ENCODE results near the gene MAPK14.

The MAPK14 gene

GRCh38 chr6:36129941-36130666, 102.5 kb downstream of the MAPK14 start, which contains the start of gene MAPK13:
Gene MAPK13, plus strand, starts transcription at chr6:36130513. Its CDS starts 70 bp downstream, at chr6:36130583.
- Histone ChIP-seq H3K36me3 (ENCODE audit: control insufficient read depth, insufficient read depth, low read length) (no peaks in the 10 kb centered on the region), H3K27me3 (ENCODE audit: control insufficient read depth, insufficient read depth, low read length) (peaks cover 2% of the 10 kb centered on the region), H3K9ac (ENCODE audit: low read length) (peak within 1 kb of the TSS; percentile 78), H3K27ac (ENCODE audit: low read depth, low read length) (no peak within 1 kb of the TSS), H3K4me1 (ENCODE audit: control insufficient read depth, insufficient read depth, low read length) (no peaks in the 10 kb centered on the region), H3K4me3 (ENCODE audit: low read length) (peak within 1 kb of the TSS; percentile 77)

DNA sequence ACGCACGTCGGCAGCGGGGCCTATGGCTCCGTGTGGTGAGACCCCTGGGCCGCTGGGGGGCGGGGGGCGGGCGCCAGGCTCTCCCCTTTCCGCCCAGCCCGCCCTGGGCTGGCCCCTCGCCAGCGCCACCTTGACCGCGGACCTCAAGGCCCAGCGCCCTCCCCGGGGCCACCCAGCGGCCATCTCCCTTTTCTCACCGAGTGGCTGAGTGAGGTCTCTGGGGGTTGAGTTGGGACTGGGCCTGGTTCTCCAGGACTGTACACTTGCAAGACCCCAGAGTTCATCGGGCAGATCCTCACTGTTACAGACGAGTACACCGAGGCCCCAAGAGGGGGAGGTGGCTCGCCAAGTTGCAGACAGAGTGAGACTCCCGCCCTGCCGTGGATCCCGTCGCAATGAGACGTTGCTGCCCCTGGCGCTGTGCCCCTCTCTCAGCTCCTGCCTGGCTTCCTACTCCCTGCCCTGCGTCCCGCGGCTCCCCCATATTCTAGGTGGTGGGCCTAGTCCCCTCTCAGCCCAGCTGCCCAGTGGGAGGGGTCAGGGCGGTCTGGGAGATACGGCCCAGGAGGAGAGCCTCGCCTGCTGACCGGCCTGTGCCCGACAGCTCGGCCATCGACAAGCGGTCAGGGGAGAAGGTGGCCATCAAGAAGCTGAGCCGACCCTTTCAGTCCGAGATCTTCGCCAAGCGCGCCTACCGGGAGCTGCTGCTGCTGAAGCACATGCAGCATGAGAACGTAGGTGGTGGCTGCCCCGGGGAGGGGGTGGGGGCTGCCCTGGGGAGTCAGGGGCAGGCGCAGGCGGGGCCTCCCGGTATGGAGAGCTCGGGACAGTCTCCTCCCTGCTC, 103.3 kb downstream of the MAPK14 start:
- H3K9ac ChIP-seq (ENCODE audit: low read length), result peak overlapping the region; percentile 78

DNA sequence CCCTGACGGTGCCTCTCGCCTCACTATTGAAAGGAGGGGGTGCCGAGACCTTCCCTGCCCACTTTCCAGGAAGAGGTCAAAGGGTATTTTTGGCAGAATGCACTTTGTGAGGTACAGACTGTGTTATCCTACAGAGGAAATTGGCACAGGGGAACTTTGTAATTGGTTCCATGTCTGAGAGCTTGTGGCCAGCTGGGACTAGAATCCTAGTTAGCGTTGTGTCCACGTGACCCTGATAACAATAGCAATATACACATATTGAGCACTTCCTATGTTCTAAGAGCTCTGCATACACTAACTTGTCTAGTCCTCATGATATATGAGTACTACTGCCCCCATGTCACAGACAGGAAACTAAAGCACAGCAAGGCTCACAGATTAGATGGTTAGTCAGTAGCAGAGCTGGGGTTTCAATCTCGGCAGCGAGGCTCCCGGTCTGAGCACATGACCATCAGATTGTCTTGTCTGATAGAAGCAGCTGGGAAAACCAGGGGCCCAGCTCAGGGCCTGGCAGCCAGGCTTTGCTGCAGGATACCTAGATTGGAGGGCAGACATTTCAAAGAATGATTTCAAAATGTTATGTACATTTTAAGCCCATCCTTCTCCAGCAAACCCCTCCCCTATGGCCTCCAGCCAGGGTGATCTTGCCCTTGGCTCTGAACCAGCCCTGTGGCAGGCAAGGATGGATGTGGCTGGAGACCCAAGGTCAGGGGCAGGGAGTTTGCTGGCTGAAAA, 104.1 kb downstream of the MAPK14 start:
- peaks cover 3% of the 10 kb centered on the region for H3K36me3 ChIP-seq (ENCODE audit: control insufficient read depth, insufficient read depth, low read length)
- peaks cover 2% of the 10 kb centered on the region for H3K27me3 ChIP-seq (ENCODE audit: control insufficient read depth, insufficient read depth, low read length)
- peak overlapping the region; percentile 77 for H3K4me3 ChIP-seq (ENCODE audit: low read length)
- H3K9ac ChIP-seq (ENCODE audit: low read length), result peak overlapping the region; percentile 32
- H3K27ac ChIP-seq (ENCODE audit: low read depth, low read length), result no peak overlapping the region
- H3K4me1 ChIP-seq (ENCODE audit: control insufficient read depth, insufficient read depth, low read length), result no peaks in the 10 kb centered on the region

More for the DNA sequence above, 103.3 kb downstream of the MAPK14 start:
- H3K36me3 ChIP-seq (ENCODE audit: control insufficient read depth, insufficient read depth, low read length), result peaks cover 3% of the 10 kb centered on the region
- H3K27me3 ChIP-seq (ENCODE audit: control insufficient read depth, insufficient read depth, low read length), result peaks cover 2% of the 10 kb centered on the region
- peak overlapping the region; percentile 77 for H3K4me3 ChIP-seq (ENCODE audit: low read length)
- H3K4me1 ChIP-seq (ENCODE audit: control insufficient read depth, insufficient read depth, low read length), result no peaks in the 10 kb centered on the region
- H3K27ac ChIP-seq (ENCODE audit: low read depth, low read length), result no peak overlapping the region

- Histone ChIP-seq H3K36me3 (ENCODE audit: control insufficient read depth, insufficient read depth, low read length) (peaks cover 3% of the 10 kb centered on the region), H3K4me1 (ENCODE audit: control insufficient read depth, insufficient read depth, low read length) (no peaks in the 10 kb centered on the region), H3K27me3 (ENCODE audit: control insufficient read depth, insufficient read depth, low read length) (peaks cover 2% of the 10 kb centered on the region), H3K27ac (ENCODE audit: low read depth, low read length) (no peak overlapping the region), H3K9ac (ENCODE audit: low read length) (no peak overlapping the region), H3K4me3 (ENCODE audit: low read length) (peak overlapping the region; percentile 77)
Observed at GRCh38 chr6:36132246-36132895, 104.8 kb downstream of the MAPK14 start.

- peaks cover 3% of the 10 kb centered on the region for H3K36me3 ChIP-seq (ENCODE audit: control insufficient read depth, insufficient read depth, low read length)
- H3K4me1 ChIP-seq (ENCODE audit: control insufficient read depth, insufficient read depth, low read length), result no peaks in the 10 kb centered on the region
- H3K27ac ChIP-seq (ENCODE audit: low read depth, low read length), result no peak overlapping the region
- peaks cover 2% of the 10 kb centered on the region for H3K27me3 ChIP-seq (ENCODE audit: control insufficient read depth, insufficient read depth, low read length)
- no peak overlapping the region for H3K9ac ChIP-seq (ENCODE audit: low read length)
- H3K4me3 ChIP-seq (ENCODE audit: low read length), result no peak overlapping the region
Observed at GRCh38 chr6:36133148-36133547, 105.5 kb downstream of the MAPK14 start.

- Histone ChIP-seq H3K27me3 (ENCODE audit: control insufficient read depth, insufficient read depth, low read length) (peaks cover 2% of the 10 kb centered on the region), H3K27ac (ENCODE audit: low read depth, low read length) (no peak overlapping the region), H3K4me3 (ENCODE audit: low read length) (no peak overlapping the region), H3K4me1 (ENCODE audit: control insufficient read depth, insufficient read depth, low read length) (no peaks in the 10 kb centered on the region), H3K36me3 (ENCODE audit: control insufficient read depth, insufficient read depth, low read length) (peaks cover 8% of the 10 kb centered on the region), H3K9ac (ENCODE audit: low read length) (no peak overlapping the region)
Observed at GRCh38 chr6:36133912-36134311, 106.3 kb downstream of the MAPK14 start.

GRCh38 chr6:36135053-36135731, 107.6 kb downstream of the MAPK14 start:
- Histone ChIP-seq H3K9ac (ENCODE audit: low read length) (no peak overlapping the region), H3K36me3 (ENCODE audit: control insufficient read depth, insufficient read depth, low read length) (peaks cover 12% of the 10 kb centered on the region), H3K27me3 (ENCODE audit: control insufficient read depth, insufficient read depth, low read length) (peaks cover 2% of the 10 kb centered on the region), H3K27ac (ENCODE audit: low read depth, low read length) (no peak overlapping the region), H3K4me3 (ENCODE audit: low read length) (no peak overlapping the region), H3K4me1 (ENCODE audit: control insufficient read depth, insufficient read depth, low read length) (no peaks in the 10 kb centered on the region)

- no peak overlapping the region for H3K4me3 ChIP-seq (ENCODE audit: low read length)
Observed at GRCh38 chr6:36136034-36136433, 108.4 kb downstream of the MAPK14 start.

DNA sequence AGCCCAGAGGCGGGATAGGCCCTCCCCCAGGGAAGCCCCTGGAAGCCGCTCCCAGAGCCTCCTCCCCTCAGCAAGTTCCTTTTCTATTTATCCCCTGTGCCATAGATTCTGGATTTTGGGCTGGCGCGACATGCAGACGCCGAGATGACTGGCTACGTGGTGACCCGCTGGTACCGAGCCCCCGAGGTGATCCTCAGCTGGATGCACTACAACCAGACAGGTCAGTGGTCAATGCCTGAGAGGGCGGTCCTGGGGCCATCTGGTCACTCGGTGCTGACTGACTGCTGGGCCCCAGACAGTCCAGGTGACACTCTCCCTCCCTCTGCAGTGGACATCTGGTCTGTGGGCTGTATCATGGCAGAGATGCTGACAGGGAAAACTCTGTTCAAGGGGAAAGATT, 108.9 kb downstream of the MAPK14 start:
- H3K36me3 ChIP-seq (ENCODE audit: control insufficient read depth, insufficient read depth, low read length), result peaks cover 12% of the 10 kb centered on the region

More at GRCh38 chr6:36136034-36136433, 108.4 kb downstream of the MAPK14 start:
- Histone ChIP-seq H3K27me3 (ENCODE audit: control insufficient read depth, insufficient read depth, low read length) (peaks cover 1% of the 10 kb centered on the region), H3K4me1 (ENCODE audit: control insufficient read depth, insufficient read depth, low read length) (no peaks in the 10 kb centered on the region), H3K27ac (ENCODE audit: low read depth, low read length) (no peak overlapping the region), H3K9ac (ENCODE audit: low read length) (no peak overlapping the region), H3K36me3 (ENCODE audit: control insufficient read depth, insufficient read depth, low read length) (peaks cover 12% of the 10 kb centered on the region)

DNA sequence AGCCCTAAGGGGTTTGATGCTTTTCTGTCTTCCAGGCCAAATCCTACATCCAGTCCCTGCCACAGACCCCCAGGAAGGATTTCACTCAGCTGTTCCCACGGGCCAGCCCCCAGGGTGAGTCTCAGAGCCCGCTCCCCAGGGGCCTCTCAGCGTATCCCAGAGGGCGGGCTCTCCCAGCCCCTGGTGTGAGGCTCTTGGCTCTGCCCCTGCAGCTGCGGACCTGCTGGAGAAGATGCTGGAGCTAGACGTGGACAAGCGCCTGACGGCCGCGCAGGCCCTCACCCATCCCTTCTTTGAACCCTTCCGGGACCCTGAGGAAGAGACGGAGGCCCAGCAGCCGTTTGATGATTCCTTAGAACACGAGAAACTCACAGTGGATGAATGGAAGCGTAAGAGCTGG, 111.1 kb downstream of the MAPK14 start:
- Histone ChIP-seq H3K36me3 (ENCODE audit: control insufficient read depth, insufficient read depth, low read length) (peaks cover 12% of the 10 kb centered on the region), H3K9ac (ENCODE audit: low read length) (no peak overlapping the region)

More for the DNA sequence above, 108.9 kb downstream of the MAPK14 start:
- H3K4me1 ChIP-seq (ENCODE audit: control insufficient read depth, insufficient read depth, low read length), result no peaks in the 10 kb centered on the region
- H3K9ac ChIP-seq (ENCODE audit: low read length), result no peak overlapping the region
- no peaks in the 10 kb centered on the region for H3K27me3 ChIP-seq (ENCODE audit: control insufficient read depth, insufficient read depth, low read length)
- no peak overlapping the region for H3K4me3 ChIP-seq (ENCODE audit: low read length)
- H3K27ac ChIP-seq (ENCODE audit: low read depth, low read length), result no peak overlapping the region

GRCh38 chr6:36139431-36139830, 111.8 kb downstream of the MAPK14 start:
- no peak overlapping the region for H3K9ac ChIP-seq (ENCODE audit: low read length)
- no peak overlapping the region for H3K27ac ChIP-seq (ENCODE audit: low read depth, low read length)
- H3K36me3 ChIP-seq (ENCODE audit: control insufficient read depth, insufficient read depth, low read length), result peaks cover 12% of the 10 kb centered on the region
- no peak overlapping the region for H3K4me3 ChIP-seq (ENCODE audit: low read length)
- no peaks in the 10 kb centered on the region for H3K4me1 ChIP-seq (ENCODE audit: control insufficient read depth, insufficient read depth, low read length)
- H3K27me3 ChIP-seq (ENCODE audit: control insufficient read depth, insufficient read depth, low read length), result no peaks in the 10 kb centered on the region

More for the DNA sequence above, 111.1 kb downstream of the MAPK14 start:
- Histone ChIP-seq H3K4me3 (ENCODE audit: low read length) (no peak overlapping the region), H3K4me1 (ENCODE audit: control insufficient read depth, insufficient read depth, low read length) (no peaks in the 10 kb centered on the region), H3K27me3 (ENCODE audit: control insufficient read depth, insufficient read depth, low read length) (no peaks in the 10 kb centered on the region), H3K27ac (ENCODE audit: low read depth, low read length) (no peak overlapping the region)
